HG02610 (cell line): ENCODE results near the gene AVPR2.

ENCODE experiments used
- ATAC-seq: cut with Tn5 transposase; IDR thresholded peaks from one replicate; pipeline ENCODE4 v1.9.1; 2021; ENCODE audit warnings: mild to moderate bottlenecking, moderate library complexity; ENCODE audit not compliant: unreplicated experiment

The AVPR2 gene

GRCh38 chrX:153910446-153910845 lies 6.0 kb downstream of the AVPR2 start:
- ATAC-seq = no peak

- no peak for ATAC-seq
Measured at GRCh38 chrX:153911798-153912197, 7.3 kb downstream of the AVPR2 start.

DNA sequence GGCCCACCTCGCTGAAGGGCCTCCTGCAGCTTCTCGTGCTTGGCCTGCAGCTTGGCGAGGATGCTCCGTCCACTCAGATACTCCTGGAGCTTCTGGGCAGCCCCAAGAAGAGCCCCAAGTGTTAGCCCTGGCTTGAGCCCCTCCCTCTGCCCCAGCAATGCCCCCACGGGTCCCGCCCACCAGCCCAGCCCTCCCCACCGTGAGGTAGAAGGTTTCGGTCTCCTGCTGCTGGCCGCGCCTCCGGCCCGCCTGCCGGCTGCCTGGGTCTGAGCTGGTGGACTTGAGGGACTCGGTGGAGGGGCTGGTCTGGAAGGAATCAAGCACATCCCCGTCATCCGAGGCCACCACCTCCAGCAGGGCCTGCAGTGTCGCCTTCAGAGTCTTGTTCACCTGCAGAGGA lies 8.7 kb downstream of the AVPR2 start:
- ATAC-seq = no peak

DNA sequence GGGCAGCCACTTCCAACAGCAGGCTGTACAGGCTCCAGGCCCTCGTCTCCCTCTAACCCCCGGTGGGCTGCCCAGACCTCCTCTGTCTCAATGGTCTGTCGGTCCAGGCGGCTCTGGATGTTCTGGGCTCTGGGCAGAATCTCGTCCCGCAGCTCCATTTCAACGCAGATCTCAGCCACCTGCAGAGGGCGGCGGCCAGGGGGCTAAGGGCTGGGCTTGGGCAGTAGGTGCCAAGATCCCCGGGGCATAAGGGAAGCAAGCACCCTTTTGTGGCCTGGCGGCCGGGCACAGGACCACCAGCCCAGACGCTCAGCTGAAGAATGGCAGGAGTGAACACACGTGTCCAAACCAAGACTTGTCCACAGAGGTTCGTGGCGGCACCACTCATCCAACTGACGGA lies 9.2 kb downstream of the AVPR2 start:
- no peak for ATAC-seq

GRCh38 chrX:153917869-153918268 lies 13.4 kb downstream of the AVPR2 start:
- no peak for ATAC-seq

- no peak for ATAC-seq
Measured at GRCh38 chrX:153919281-153919680, 14.8 kb downstream of the AVPR2 start.

DNA sequence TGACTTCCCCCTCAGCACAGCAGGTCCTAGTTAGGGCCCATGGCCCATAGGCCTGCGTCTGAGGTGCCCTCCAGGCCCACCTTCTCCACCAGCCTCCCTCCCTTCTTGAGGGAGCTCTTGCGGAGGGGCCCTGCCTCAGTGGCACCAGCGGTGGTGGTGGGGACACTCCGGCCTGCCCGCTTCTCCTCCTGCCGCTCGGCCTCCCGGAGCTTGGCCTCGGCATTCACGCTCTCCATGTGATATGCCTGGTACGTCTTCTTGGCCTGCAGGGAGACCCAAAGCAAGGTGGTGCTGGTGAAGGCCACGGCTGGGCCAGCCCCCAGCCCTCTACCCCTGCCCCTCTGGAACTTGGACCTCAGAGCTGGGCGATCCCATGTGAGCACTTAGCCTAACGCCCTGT lies 16.1 kb downstream of the AVPR2 start:
- ATAC-seq = no peak

DNA sequence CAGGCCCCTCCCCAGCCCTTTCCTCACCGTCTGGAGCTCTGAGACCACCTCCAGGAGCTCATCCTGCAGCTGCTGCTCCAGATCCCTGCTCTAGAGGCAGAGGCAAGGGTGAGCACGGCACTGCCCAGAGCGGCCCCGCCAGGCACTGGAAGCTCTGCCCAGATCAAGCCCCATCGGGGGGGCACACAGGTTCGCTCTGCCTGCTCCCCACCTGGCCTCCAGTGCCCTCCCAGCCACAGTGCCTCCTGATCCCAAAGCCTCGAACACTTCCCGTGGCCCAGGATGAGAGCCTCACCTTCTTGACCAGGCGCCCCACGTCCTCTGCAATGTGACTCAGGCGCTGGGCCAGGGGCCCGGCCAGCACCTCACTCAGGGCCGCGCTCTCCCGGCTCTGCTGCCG lies 16.6 kb downstream of the AVPR2 start:
- ATAC-seq = no peak

DNA sequence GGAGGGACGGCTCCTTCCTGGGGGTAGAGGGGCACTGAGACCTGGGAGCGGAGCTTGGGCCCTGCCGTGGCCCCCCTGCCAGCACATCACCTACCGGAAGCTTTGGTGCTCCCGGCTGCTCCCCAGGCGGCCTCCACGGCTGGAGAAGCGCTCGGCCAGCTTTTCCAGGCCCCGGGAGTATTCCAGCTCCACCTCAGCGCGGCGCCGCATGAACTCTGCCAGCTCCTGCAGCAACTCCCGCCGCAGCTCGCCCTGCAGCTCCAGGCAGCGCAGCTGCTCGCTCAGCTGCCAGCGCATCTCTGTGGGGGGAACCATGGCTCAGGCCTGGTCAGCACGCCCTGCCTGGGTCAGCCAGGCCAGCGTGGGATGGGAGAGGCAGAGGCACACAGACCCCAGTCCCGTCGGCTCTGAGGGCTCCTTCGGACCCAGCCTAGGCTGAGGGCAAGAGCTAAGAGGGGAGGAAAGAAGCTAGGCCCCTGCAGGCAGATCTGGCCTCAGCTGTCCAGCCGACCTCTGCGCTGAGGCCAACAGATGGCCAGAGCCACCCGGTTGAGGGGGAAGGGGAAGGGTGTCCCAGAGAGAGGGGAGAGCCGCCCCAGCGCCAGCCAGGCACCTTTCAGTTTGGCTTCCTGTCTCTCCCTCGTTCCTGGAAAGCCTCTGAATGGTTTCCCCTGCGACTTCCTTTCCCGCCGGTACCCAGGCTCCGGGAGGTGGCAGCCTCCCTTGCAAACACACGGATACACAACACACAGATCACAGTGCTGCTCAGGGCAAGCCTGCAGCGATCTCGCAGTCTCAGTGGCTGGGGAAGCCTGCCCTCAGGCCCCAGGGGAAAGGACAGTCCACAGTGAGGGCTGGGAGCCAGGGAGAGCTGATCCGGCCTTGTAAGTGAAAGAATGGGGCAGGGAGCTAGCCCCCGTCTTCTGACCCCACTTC lies 17.3 kb downstream of the AVPR2 start:
- ATAC-seq = no peak

GRCh38 chrX:153922932-153923857 lies 18.7 kb downstream of the AVPR2 start:
- no peak for ATAC-seq

DNA sequence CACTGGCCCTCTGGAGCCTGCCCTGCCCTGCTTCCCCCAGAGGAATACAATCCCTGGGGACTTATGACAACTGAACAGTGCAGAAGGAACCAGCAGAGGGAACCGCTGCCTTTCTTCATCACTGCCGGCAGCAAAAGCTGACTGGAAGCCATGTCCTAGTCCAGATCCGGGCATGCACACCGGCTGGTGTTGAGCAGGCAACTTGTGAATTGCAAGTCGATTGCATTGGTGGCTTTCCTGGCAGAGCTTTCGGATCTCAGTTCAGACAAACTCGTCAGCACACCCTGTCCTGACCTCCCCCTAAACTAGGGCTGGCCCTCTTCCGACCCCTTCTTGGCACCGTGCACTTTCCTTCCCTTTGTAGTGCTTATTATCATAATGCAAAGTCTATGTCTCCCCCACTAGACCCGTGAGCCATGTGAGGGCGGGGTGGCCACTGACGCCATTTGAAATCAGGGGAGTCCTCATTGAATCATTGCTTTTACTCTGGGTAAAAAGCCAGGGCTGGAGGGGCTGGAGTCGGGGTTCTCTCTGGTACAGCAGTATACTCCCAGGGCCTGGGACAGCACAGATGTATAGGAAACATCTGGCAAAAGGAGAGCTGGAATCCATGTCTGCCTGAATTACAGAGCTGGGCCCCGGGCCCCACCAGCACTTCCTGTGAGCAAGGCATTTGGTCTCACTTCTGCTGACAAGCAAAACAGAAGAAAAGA lies 19.8 kb downstream of the AVPR2 start:
- no peak for ATAC-seq

- ATAC-seq = no peak
Measured at GRCh38 chrX:153925387-153925738, 20.9 kb downstream of the AVPR2 start.

DNA sequence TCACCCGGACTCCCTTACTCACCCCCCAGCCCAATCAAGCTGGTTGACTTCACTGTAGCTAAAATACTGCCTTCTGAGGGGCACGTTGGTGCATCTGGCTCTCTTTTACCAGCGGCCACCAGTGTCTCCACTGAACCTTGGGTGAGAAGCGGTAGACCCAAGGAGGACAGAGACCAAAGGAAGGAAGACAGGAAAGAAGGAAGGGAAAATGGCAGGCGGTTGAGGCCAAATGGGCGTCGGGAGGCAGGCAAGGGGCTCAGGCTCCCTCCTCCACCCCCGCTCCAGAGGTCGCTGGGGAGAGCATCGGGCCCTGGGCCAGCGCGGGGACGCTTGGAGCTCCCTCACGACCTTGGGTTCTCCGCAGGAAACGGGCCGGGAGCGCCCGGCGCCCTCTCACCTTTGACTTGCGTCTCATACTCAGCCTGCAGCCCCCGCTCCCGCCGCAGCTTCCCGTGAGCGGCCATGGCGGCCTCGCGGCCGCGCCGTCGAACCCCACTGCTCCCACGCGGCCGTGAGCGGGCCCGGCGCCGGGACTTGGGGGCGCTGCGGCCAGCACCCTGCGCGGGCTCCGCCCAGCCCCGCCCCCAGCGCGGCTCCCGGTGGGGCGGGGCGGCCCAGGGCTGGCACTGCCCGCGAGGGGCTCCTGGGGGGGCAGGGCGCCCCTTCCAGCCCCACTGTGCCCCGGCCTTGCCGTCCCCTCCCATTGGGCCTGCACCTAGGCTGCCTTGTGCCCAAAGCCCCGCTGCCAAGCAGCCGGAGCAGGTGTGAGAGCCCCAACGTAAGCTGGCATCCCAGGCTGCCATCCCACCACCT lies 21.5 kb downstream of the AVPR2 start, which contains the start of gene ARHGAP4:
Gene ARHGAP4 (minus strand): TSS at position 526 of the 813 bp plus-strand sequence. CDS start 62 bp downstream, at position 464.
- no peak for ATAC-seq

DNA sequence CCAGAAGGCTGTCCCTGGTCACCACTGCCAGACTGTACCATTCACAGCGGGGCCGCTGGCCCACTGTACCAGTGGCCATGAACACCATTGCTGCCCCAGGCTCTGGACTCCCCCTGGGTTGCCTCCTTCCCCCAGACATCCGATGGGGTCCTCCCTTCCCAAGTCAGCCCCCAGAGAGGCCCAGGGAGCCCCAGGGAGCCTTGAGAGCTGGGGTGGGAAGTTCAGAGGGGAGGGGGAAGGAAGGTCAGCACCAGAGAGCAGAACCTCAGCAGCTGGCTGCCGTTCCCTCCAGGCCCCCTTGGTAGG lies 22.0 kb downstream of the AVPR2 start:
- ATAC-seq = no peak

DNA sequence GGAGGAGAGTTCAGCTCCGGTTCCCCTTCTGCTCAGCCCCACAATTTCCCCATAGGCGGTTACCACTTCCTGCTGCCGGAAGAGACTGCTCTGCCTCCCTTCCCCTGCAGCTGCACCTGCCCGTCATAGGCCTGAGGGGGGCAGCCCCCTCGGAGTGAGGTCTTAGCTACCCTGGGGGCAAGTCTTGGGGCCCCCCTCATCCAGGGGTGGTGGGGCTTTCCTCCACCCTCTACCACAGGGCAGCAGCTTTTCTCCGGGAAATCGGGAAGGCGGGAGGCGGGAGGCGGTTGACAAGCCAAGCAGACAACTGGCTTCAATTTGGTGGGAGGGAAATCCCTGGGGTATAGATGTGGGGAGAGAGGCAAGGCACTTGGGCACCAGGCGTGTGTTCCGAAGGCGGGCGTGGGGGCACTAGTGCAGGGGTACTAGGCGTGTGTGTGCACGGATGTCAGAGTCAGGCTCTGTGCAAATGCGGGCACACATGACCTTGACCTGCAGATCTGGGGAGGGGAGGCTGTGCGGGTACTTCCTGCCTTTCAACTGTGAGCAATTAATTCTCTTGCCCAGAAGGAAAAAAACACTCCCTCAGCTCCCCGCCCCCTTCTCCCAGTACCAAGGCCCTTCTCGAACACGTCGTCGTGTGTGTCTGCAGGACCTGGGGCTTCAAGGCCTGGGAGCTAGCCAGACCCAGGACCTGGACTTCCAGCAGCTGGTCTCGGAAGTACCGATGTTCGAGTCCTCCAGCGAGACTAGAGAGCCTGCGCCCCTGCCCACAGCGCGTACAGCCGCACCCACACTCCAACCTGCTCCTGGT lies 22.6 kb downstream of the AVPR2 start:
- peak; percentile 28 for ATAC-seq

- no peak for ATAC-seq
Measured at GRCh38 chrX:153927672-153927921, 23.1 kb downstream of the AVPR2 start.

- peak; percentile 74 for ATAC-seq
Measured at GRCh38 chrX:153927922-153928760, 23.7 kb downstream of the AVPR2 start.

DNA sequence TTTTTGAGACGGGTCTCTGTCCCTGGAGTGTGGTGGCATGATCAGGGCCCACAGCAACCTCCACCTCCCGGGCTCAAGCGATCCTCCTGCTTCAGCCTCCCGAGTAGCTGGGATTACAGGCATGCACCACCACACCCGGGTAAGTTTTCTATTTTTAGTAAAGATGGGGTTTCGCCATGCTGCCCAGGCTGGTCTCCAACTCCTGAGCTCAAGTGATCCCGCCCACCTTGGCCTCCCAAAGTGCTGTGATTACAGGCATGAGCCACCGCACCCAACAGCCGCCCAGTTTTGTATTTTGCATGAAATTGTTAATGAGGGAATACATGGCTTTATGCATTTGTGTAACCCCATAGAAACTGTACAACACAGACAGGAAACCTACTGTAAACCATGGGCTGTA lies 24.4 kb downstream of the AVPR2 start:
- no peak for ATAC-seq

DNA sequence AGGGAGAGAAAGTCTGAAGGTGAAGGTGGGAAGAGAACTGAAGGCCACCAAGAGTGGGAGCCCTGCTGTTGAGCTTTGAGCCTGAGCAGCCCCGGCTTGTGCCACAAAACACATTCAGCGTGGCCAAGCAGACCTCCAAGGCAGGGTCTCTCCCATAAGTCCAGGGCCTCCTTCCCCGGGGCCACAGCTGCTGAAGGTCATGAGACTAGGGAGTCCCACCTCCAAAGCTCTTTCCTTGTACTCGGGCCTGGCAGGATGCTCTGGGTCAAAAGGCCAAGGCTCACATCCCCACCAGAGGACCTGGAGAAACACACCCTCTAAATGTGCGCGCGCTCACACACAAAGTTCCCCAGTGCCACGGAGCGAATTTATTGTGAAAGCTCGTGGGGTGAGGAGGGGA lies 25.1 kb downstream of the AVPR2 start:
- ATAC-seq = no peak
